SH-SY5Y (cell line): ENCODE data around the gene IRAK2.

ENCODE experiments used
- GATA2 ChIP-seq: IDR thresholded peaks from 2 replicates; pipeline ENCODE4 v1.6.1; 2011; ENCODE audit warnings: mild to moderate bottlenecking, low read depth, low read length
- GATA3 ChIP-seq: IDR thresholded peaks from 2 replicates; pipeline ENCODE4 v1.6.1; 2011; ENCODE audit warnings: low read depth, mild to moderate bottlenecking, low read length, moderate library complexity

Gene IRAK2

GRCh38 chr3:10178892-10179291, 14.2 kb downstream of the IRAK2 start:
- TF ChIP-seq GATA2 (no peak), GATA3 (no peak)

DNA sequence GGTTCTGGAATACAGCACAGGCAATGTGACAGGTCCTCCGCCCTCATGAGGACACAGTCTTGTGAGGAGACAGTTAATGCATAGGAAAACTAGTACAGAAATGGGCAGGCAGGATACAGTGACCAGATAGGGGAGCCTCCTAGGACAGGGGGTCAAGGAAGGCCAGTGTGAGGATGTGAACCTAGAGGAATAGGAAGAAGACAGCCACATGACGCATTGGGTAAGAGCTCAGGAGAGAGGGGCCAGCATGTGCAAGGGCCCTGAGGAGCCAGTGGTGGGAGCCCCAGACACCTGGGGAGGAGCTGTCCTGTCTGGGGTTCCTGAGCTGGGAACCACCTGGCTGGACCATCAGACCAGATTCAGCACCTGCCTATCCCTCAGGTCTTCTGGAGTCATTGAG, 15.6 kb downstream of the IRAK2 start:
- TF ChIP-seq GATA2 (no peak), GATA3 (no peak)

- TF ChIP-seq GATA3 (no peak), GATA2 (no peak)
Observed at GRCh38 chr3:10180738-10181295, 16.1 kb downstream of the IRAK2 start.

GRCh38 chr3:10182950-10183349, 18.2 kb downstream of the IRAK2 start:
- no peak for TF ChIP-seq GATA3
- TF ChIP-seq GATA2, result no peak

DNA sequence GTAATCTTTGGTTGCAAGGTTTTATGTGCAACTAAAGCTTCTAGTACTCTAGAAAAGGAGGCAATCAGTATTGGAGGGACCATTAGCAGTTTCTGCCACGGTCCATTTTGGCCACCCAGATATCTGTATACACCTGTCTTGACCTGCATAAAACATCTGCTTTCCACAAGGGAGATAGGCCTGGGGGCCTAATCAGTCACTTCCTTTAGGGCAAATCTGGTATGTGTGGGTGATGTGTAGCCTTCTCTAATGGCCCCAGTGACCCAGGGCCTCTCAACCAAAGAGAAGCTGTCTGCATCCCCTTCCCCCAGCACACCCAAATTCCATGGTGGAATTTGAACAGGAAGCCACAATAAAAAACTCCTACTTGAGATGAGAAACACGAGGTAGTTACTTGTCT, 19.5 kb downstream of the IRAK2 start:
- TF ChIP-seq GATA2 (no peak), GATA3 (no peak)

GRCh38 chr3:10185804-10186762, 21.4 kb downstream of the IRAK2 start:
- no peak for TF ChIP-seq GATA3

GRCh38 chr3:10187290-10187876, 22.7 kb downstream of the IRAK2 start:
- no peak for TF ChIP-seq GATA3
- no peak for TF ChIP-seq GATA2

DNA sequence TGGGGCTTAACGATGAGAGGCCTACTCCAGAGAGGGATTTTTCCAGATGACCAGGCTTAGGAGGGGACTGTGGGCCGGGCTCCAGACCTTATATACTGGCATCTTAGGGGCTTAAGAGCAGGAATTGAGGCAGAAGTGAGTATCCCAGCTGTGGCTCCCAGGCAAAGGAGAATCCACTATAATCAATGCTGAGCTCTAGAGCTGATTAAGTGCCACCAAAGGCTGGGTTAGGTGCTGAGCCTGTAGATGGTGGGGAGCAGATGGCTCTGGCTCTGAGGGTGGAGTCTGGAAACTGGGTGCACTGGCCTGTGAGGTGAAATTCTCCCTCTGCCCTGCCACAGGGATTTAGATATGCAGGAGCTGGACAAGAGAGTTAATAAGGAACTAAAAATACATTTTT, 23.2 kb downstream of the IRAK2 start:
- TF ChIP-seq GATA2 (no peak), GATA3 (no peak)

- TF ChIP-seq GATA3 (no peak), GATA2 (no peak)
Observed at GRCh38 chr3:10188804-10189556, 24.3 kb downstream of the IRAK2 start.

GRCh38 chr3:10189557-10190354, 25.0 kb downstream of the IRAK2 start:
- no peak for TF ChIP-seq GATA3
- TF ChIP-seq GATA2, result no peak

DNA sequence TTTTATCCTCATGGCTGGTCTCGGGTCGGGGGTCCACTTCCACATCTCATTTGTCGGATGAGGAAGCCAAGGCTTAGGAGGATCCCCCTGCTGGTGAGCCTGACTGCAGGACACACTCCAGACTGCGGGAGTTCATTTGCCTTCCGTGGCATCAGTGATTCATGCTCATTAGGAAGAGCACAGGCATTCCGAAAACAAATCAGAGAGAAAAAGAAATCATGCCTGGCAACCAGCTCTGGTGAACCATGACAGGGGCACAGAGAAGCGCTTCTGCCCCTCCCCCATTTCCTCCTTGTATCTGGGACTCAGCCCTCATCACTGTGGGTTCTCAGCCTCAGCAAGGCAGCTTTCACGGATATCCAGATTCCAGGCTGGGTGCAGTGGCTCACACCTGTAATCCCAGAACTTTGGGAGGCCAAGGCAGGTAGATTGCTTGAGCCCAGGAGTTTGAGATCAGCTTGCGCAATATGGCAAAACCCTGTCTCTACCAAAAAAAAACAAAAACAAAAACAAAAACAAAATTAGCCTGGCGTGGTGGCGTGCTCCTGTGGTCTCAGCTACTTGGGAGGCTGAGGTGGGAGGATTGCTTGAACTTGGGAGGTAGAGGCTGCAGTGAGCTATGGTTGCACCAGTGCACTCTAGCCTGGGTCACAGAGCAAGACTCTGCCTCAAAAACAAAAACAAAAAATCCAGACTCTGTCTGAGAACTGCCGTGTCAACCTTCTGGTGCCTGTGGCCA, 28.4 kb downstream of the IRAK2 start:
- TF ChIP-seq GATA3 (no peak), GATA2 (no peak)

DNA sequence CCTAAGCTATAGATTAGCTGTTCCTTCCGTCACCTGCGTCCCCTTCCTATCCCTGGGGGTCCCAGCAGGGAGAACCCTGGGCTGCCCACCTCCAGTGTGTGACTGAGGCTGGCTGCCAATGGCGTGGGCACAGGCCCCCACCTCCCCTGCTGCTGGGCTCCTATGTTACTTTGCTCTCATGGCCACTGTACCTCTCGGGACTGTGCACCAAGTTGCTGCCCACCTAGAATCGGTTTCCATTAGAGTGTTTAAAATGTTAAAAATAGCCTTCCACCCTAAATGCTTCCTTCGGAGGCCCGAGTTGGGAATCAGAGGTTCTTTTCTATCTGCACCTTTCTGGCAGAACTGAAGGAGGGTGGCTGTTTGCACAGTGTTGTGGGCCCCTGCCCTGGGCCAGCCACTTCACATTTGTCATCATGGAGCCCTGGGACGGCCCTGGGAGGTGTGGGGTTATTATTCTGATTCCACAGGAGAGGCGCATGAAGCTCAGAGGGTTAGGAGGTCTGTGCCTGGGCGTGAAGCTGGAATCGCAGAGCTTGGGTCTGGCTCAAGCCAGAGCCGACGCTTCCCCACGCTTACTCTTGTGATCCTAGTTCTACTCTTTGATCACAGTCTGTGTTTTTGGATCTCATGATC, 29.1 kb downstream of the IRAK2 start:
- TF ChIP-seq GATA2 (no peak), GATA3 (no peak)

DNA sequence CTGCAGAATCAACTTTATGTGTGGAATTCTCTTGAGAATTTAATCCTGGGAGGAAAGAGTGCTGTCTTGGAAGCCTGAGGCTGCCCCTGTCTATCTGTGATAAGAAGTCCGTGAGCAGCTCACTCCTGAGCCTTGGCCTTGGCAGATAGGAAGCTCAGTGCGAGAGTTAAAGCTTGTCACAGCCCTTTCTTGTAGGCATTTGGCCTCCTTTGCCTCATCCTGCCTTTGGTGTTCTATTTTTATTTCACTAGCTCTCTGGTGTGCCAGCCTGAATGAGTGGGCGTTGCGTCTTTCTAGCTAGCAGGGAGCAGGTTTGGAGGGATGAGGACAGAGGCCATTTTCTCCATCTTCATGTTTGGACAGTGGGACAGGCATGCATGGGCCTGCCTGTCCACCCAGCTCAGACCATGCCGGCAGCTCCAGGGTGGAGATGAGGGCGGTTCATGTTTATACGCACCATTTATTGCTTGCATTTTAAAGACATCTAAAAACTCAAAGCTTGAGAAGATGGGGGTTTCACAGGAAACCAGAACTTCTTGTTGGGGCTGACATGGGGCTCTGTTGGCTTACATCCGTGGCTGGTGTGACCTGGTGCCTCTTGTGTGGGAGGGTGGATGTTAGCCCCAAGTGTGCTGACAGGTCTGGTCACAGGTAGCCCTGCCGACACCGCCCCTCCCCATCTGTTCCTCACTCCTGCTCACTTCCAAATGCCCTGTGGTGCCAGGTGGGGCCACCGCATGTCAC, 29.8 kb downstream of the IRAK2 start:
- TF ChIP-seq GATA3 (no peak), GATA2 (no peak)
